Measurements from ENCODE around the gene SCFD2.

- TF ChIP-seq CTCF (IDR thresholded peaks at IDR 0.05; ENCODE audit: insufficient read depth, low read length) (no peak), POLR2AphosphoS5 (IDR thresholded peaks at IDR 0.05; ENCODE audit: low read depth) (no peak)
Measured at GRCh38 chr4:53378171-53378482, 12.3 kb upstream of the SCFD2 start.

All from HL-60 (cell line).